Heart left ventricle (tissue), 16 donors: ENCODE results near the gene TNKS1BP1. TPM values are rescaled to one million over a fixed set of nuclear protein-coding genes. Genes with fewer than 3 reads are reported as not detected.
"Not testable (repeated sequence)": the region's sequence is repeated elsewhere in the genome, so short reads cannot be mapped to it uniquely, and the experiment has no call there.

Experiments
- ATAC-seq, 4 donors: fragments of 200-7000 bp; cut with Tn5 transposase; one replicate each; pipeline ENCODE4 v1.9.1; 2020 to 2022; ENCODE audit warnings: moderate library complexity in 4 of 4, mild to moderate bottlenecking in 3 of 4, moderate number of reproducible peaks in 1 of 4
- DNase-seq, 5 donors: peaks; one replicate each; pipeline ENCODE4 v3.0.0-alpha.2; 2020
- H3K27ac ChIP-seq, 12 donors: fragments of 200-600 bp; sonication (generic) in 4 of 12; one replicate each; pipeline versions ENCODE4 v1.5.0 to v1.8.0; 2016 to 2022; ENCODE audit warnings: mild to moderate bottlenecking in 2 of 12
- H3K27me3 ChIP-seq, 9 donors: fragments of 200-600 bp; sonication (generic) in 2 of 9; one replicate each; pipeline versions ENCODE4 v1.5.1 to v1.8.0; 2016 to 2022; ENCODE audit warnings: mild to moderate bottlenecking in 3 of 9
- H3K36me3 ChIP-seq, 9 donors: fragments of 200-600 bp; sonication (generic) in 2 of 9; one replicate each; pipeline versions ENCODE4 v1.5.0 to v1.8.0; 2018 to 2022; ENCODE audit warnings: mild to moderate bottlenecking in 2 of 9
- H3K4me1 ChIP-seq, 12 donors: fragments of 200-600 bp; sonication (generic) in 4 of 12; one replicate each; pipeline versions ENCODE4 v1.5.0 to v1.8.0; 2016 to 2022; ENCODE audit warnings: mild to moderate bottlenecking in 3 of 12
- H3K4me3 ChIP-seq, 12 donors: fragments of 200-600 bp; sonication (generic) in 4 of 12; one replicate each; pipeline versions ENCODE4 v1.5.0 to v1.8.0; 2017 to 2022; ENCODE audit warnings: mild to moderate bottlenecking in 9 of 12, moderate library complexity in 4 of 12
- H3K9me3 ChIP-seq, 12 donors: fragments of 200-600 bp; sonication (generic) in 4 of 12; one replicate each; pipeline versions ENCODE4 v1.5.0 to v1.8.0; 2016 to 2022; ENCODE audit warnings: mild to moderate bottlenecking in 1 of 12
- POLR2A ChIP-seq, 2 donors: fragments of 450-650 bp; IDR thresholded peaks; one replicate each; pipeline ENCODE4 v1.6.1; 2017; ENCODE audit warnings: antibody characterized with exemption in 2 of 2, mild to moderate bottlenecking in 2 of 2, moderate library complexity in 2 of 2
- WGBS, 4 donors: extraction: QIAGEN DNeasy Blood & Tissue Kit in 2 of 4; methylation state at CpG; one replicate each; pipeline versions ENCODE4 v1.1.5 to v1.1.7; 2013 to 2018; 5-methylcytosine and 5-hydroxymethylcytosine counted together
- intact Hi-C, 10 donors: fragments of 100-400 bp; cut with DNase I; formaldehyde crosslinking; loops; one replicate each; pipeline versions ENCODE4 v1.11.1 to v1.14.2; 2022
- polyA plus RNA-seq, 2 donors: library from polyadenylated mRNA; stranded (reverse); fragments of 200-250 nt; gene quantifications; one replicate each; pipeline ENCODE4 v1.2.3, GENCODE V29; 2013
- total RNA-seq, 9 donors: library from RNA; depleted of rRNA in 2 of 9; stranded (reverse); fragments of >200 nt in 2 of 9; fragmentation: NEBNext Ultra II Directional in 3 of 9; extraction: Animal tissue kit (Norgen Biotek cat#: 25700) in 3 of 9; gene quantifications; one replicate each; pipeline versions ENCODE4 v1.1.0 to v1.2.4, GENCODE V29; 2016 to 2023
- TF ChIP-seq, protein P1 (sequence below), 12 donors: fragments of 200-600 bp; sonication (generic) in 4 of 12; IDR thresholded peaks; one replicate each; pipeline versions ENCODE4 v1.5.0 to v1.8.0; 2018 to 2022; ENCODE audit warnings: antibody characterized with exemption in 12 of 12, mild to moderate bottlenecking in 5 of 12
- donor health status: ischemic (EF 13 %, LVEDD 7.1; RV severe dilation, severe dysfunction).
- donor health status: healthy with polysubstance abuse.
- donor health status: DM: no; HTN: yes; CAD: no.
- donor health status: DM: no; HTN: no; CAD: no.
- donor health status: ischemic (EF 25% LVEDD 6.9; RV normal size, moderate dysfunction).
- donor health status: ischemic (EF 25% LVEDD 5.7; RV mildly dilated, moderate dysfunction).
- donor health status: healthy.
- donor health status: DM: yes; HTN: yes; CAD: no.
- donor health status: ischemic (EF 35%, LVEDD 5.7; RV mildly dilated, moderate dysfunction).
- donor health status: nonischemic (EF 11% LVEDD 7.7; RV severe dilation, severe dysfunction).
- donor health status: DM: yes; HTN: yes; CAD: no.
- donor health status: PGD.
- donor health status: ischemic (EF 29% LVEDD 5.4; RV normal size, mild dysfunction).
- donor health status: nonischemic (EF 23%, LVEDD 6.1; RV moderate dilation, normal function).

TNKS1BP1 gene
- total and polyA plus RNA-seq, 11 donors = 25.3 to 68.3 (median 34.2) TPM

DNA sequence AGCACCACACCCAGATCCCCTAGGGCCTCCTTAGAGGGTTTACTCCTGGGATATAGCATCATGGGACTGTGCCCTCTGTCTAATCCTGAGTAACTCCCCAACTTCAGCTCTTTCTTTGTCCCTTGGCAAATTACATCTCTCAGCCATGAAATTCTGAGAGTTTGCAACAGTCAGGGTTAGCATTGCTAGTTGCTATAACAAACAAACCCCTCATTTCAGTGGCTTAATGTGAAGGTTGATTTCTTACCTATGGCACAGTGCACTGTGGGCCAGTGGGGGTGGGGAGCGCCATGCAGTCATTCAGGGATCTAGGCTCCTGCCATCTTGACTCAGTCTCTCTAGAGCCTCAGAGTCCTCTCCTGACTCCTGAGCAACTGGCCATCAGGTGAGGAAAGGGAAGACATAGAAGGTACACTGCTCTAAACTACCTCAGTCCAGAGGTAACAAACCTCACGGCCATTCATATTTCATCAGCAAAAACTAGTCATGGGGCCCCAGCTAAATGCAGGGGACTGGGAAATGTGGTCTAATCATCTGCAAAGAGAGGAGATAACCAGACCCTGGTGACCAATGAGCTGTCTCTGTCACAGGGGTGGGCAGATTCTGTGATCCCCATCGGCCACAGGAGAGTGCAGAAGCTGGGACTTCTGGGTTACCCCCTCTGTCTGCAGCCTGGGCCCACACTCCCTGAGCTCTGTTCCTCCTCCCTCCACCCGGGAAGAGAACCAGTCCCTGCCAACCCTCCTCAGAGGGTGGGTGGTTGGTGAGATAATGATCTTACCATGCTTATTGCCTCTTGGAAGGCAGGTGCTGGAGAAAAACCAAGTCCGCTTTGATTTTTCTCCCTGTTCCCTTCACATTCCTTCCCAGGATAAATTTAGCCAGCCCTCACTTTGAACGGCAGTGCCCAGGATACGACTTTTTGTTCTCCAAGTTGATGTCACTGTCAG, 38.7 kb upstream of the TNKS1BP1 start:
- H3K4me3 ChIP-seq = no peak overlapping the region
- peaks cover 0 to 8% (median under 1%) of the 10 kb centered on the region in 12 donors for H3K4me1 ChIP-seq
- no peak for TF ChIP-seq POLR2A (IDR thresholded peaks at IDR 0.05)
- TF ChIP-seq, protein P1, sequence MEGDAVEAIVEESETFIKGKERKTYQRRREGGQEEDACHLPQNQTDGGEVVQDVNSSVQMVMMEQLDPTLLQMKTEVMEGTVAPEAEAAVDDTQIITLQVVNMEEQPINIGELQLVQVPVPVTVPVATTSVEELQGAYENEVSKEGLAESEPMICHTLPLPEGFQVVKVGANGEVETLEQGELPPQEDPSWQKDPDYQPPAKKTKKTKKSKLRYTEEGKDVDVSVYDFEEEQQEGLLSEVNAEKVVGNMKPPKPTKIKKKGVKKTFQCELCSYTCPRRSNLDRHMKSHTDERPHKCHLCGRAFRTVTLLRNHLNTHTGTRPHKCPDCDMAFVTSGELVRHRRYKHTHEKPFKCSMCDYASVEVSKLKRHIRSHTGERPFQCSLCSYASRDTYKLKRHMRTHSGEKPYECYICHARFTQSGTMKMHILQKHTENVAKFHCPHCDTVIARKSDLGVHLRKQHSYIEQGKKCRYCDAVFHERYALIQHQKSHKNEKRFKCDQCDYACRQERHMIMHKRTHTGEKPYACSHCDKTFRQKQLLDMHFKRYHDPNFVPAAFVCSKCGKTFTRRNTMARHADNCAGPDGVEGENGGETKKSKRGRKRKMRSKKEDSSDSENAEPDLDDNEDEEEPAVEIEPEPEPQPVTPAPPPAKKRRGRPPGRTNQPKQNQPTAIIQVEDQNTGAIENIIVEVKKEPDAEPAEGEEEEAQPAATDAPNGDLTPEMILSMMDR (IDR thresholded peaks at IDR 0.05) = no peak
- DNase-seq (no peak), ATAC-seq (no peak)
- 48 to 59% (median 52%) methylated on average over 7 of the region's 7 CpGs for WGBS, 4 donors
- intact Hi-C loops = no loop called here
- H3K9me3 ChIP-seq = no peaks in the 10 kb centered on the region
- H3K36me3 ChIP-seq = no peaks in the 10 kb centered on the region
- H3K27me3 ChIP-seq = peaks cover 0 to 4% (median 0%) of the 10 kb centered on the region in 9 donors
- H3K27ac ChIP-seq = no peak overlapping the region

DNA sequence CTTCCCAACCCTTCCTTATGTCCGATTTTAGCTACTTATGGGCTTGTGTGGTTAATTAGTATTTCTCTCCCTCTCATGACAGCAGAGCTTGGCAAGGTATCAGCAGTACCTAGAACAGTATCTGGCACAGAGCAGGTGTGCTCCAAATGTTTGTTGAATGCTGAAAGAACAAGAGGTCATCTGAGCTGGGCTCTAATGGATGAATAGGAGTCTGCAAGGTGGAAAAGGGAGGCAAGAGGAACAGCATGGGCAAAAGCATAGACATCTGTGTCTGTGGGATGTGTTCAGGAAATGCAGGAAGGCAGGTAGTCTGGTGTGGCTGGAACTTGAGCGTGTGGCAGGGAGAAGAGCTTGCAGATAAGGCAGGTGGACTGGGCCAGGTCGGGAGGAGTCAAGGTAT, 37.2 kb upstream of the TNKS1BP1 start:
- ATAC-seq (no peak), DNase-seq (no peak)
- Histone ChIP-seq H3K27ac (no peak overlapping the region), H3K4me3 (no peak overlapping the region), H3K36me3 (no peaks in the 10 kb centered on the region), H3K4me1 (peaks cover 0 to 23% (median 12%) of the 10 kb centered on the region in 12 donors), H3K9me3 (no peaks in the 10 kb centered on the region), H3K27me3 (peaks cover 0 to 4% (median 0%) of the 10 kb centered on the region in 9 donors)
- TF ChIP-seq, protein P1 (IDR thresholded peaks at IDR 0.05) = no peak
- TF ChIP-seq POLR2A (IDR thresholded peaks at IDR 0.05) = no peak
- intact Hi-C loops = no loop called here
- 84 to 91% (median 87%) methylated on average over 3 of the region's 3 CpGs for WGBS, 4 donors

DNA sequence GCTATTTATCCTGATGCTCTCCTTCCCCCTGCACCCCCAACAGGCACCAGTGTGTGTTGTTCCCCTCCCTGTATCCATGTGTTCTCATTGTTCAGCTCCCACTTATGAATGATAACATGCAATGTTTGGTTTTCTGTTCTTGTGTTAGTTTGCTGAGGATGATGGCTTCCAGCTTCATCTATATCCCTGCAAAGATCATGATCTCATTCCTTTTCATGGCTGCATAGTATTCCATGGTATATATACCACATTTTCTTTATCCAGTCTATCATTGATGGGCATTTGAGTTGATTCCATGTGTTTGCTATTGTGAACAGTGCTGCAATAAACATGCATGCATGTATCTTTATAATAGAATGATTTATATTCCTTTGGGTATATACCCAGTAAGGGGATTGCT, 36.7 kb upstream of the TNKS1BP1 start:
- H3K9me3 ChIP-seq, H3K27ac ChIP-seq, H3K4me3 ChIP-seq, intact Hi-C loops, H3K27me3 ChIP-seq, H3K36me3 ChIP-seq, ATAC-seq, DNase-seq: not testable (repeated sequence)
- H3K4me1 ChIP-seq = peaks cover 0 to 23% (median 14%) of the 10 kb centered on the region in 12 donors

DNA sequence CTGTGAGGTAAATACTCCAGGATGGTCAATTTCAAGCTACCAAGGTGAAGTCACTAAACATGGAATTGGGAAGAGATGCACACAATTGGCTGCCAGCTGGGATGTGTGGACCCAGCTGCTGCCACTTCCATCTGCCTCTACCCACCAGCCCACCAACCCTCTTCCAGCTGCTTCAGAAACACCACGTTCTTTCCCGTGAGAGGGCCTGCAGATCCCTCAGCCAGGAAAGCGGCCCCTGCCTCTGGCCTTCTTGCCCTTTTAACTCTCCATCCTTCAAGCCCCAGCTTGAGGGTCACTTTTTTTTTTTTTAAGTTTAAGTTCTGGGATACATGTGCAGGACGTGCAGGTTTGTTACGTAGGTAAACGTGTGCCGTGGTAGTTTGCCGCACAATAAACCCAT, 36.2 kb upstream of the TNKS1BP1 start:
- TF ChIP-seq POLR2A (IDR thresholded peaks at IDR 0.05) = no peak
- TF ChIP-seq, protein P1 (IDR thresholded peaks at IDR 0.05) = no peak
- 93 to 96% (median 94%) methylated on average over 8 of the region's 8 CpGs for WGBS, 4 donors
- ATAC-seq (no peak), DNase-seq (no peak)
- H3K27ac ChIP-seq = no peak overlapping the region
- intact Hi-C loops = no loop called here
- peaks cover 0 to 23% (median 14%) of the 10 kb centered on the region in 12 donors for H3K4me1 ChIP-seq
- peaks cover 0 to 4% (median 0%) of the 10 kb centered on the region in 9 donors for H3K27me3 ChIP-seq
- H3K36me3 ChIP-seq = no peaks in the 10 kb centered on the region
- no peak overlapping the region for H3K4me3 ChIP-seq
- no peaks in the 10 kb centered on the region for H3K9me3 ChIP-seq
